K562 (cell line): ENCODE data around the gene LDLRAD1. TPM values are rescaled to one million over a fixed set of nuclear protein-coding genes. Genes with fewer than 3 reads are reported as not detected.
A peak's percentile ranks its signal among the peaks of the same experiment; 100 is the strongest.

Experiments
- ATF6 ChIP-seq: sonication (generic); formaldehyde crosslinking; IDR thresholded peaks from 2 replicates; pipeline ENCODE4 v1.4.0; 2020; ENCODE audit warnings: mild to moderate bottlenecking, missing genetic modification reagents
- DDX20 ChIP-seq: fragments of 450-650 bp; IDR thresholded peaks from 2 replicates; pipeline ENCODE4 v1.6.1; 2016; ENCODE audit warnings: missing genetic modification characterization, low read depth, mild to moderate bottlenecking, missing compliant biosample characterization, moderate library complexity
- DPF2 ChIP-seq: fragments of 450-650 bp; IDR thresholded peaks from 2 replicates; pipeline ENCODE4 v1.6.1; 2016
- GTF2E2 ChIP-seq: fragments of 200-800 bp; sonication (Bioruptor generic); IDR thresholded peaks from 2 replicates; pipeline ENCODE4 v1.6.1; 2016; ENCODE audit warnings: missing genetic modification characterization, missing compliant biosample characterization
- HDGF ChIP-seq: fragments of 450-650 bp; IDR thresholded peaks from 2 replicates; pipeline ENCODE4 v1.6.1; 2016
- KLF16 ChIP-seq: IDR thresholded peaks from 2 replicates; pipeline ENCODE4 v1.6.1; 2016; ENCODE audit warnings: antibody characterized with exemption
- KLF6 ChIP-seq: fragments of 250-450 bp; sonication (Bioruptor Pico); IDR thresholded peaks from 2 replicates; pipeline ENCODE4 v1.4.0; 2020; ENCODE audit warnings: mild to moderate bottlenecking, moderate library complexity, borderline replicate concordance
- MAX ChIP-seq: sonication (generic); formaldehyde crosslinking; IDR thresholded peaks from 2 replicates; pipeline ENCODE4 v1.9.0; 2022; ENCODE audit warnings: mild to moderate bottlenecking, missing genetic modification reagents
- MXD1 ChIP-seq: fragments of 250-450 bp; sonication (Bioruptor Pico); IDR thresholded peaks from 2 replicates; pipeline ENCODE4 v1.8.0; 2021; ENCODE audit warnings: borderline replicate concordance, mild to moderate bottlenecking, moderate library complexity; ENCODE audit not compliant: poor library complexity, severe bottlenecking
- PREB ChIP-seq: sonication (generic); formaldehyde crosslinking; IDR thresholded peaks from 2 replicates; pipeline ENCODE4 v1.8.1; 2023; ENCODE audit warnings: mild to moderate bottlenecking, missing genetic modification reagents
- SREBF1 ChIP-seq: fragments of 150-350 bp; IDR thresholded peaks from 2 replicates; pipeline ENCODE4 v1.6.1; 2014; ENCODE audit warnings: antibody characterized with exemption, low read depth, low read length, borderline replicate concordance
- TAF1 ChIP-seq: IDR thresholded peaks from 2 replicates; pipeline ENCODE4 v1.6.1; 2011; ENCODE audit warnings: mild to moderate bottlenecking, low read length, moderate library complexity; ENCODE audit not compliant: insufficient read depth, control insufficient read depth, severe bottlenecking; ENCODE audit errors: extremely low read depth
- TCF7L2 ChIP-seq: fragments of 150-350 bp; IDR thresholded peaks from 2 replicates; pipeline ENCODE4 v1.6.1; 2016; ENCODE audit warnings: low read depth, mild to moderate bottlenecking, low read length, moderate library complexity
- ZFPM2 ChIP-seq: fragments of 250-450 bp; sonication (Bioruptor Pico); IDR thresholded peaks from 2 replicates; pipeline ENCODE4 v1.5.1; 2022; ENCODE audit warnings: mild to moderate bottlenecking
- ZNF143 ChIP-seq: sonication (generic); formaldehyde crosslinking; IDR thresholded peaks from 2 replicates; pipeline ENCODE4 v1.9.0; 2022; ENCODE audit warnings: mild to moderate bottlenecking, missing genetic modification reagents
- ZNF354B ChIP-seq: fragments of 250-450 bp; sonication (Bioruptor Pico); IDR thresholded peaks from 2 replicates; pipeline ENCODE4 v1.4.0; 2020
- ZNF398 ChIP-seq: fragments of 250-450 bp; sonication (Bioruptor Pico); IDR thresholded peaks from 2 replicates; pipeline ENCODE4 v1.8.0; 2021; ENCODE audit warnings: moderate library complexity, mild to moderate bottlenecking, inconsistent platforms
- polyA plus RNA-seq, 8 experiments: library from polyadenylated mRNA; depleted of rRNA in 4 of 8; stranded (reverse) in 5 of 8; unstranded in 3 of 8; fragments of >200 nt; fragmentation: Nextera tagmentation in 2 of 8; fragmentation: Illumina TruSeq in 1 of 8; extraction: Ambion mirVana in 2 of 8; extraction: Trizol in 1 of 8; gene quantifications; 2 replicates each; pipeline versions ENCODE4 v1.2.1 to v1.2.3, GENCODE V29; 2011 to 2014; ENCODE audit warnings: inconsistent platforms in 1 of 8, missing spikeins in 1 of 8
- total RNA-seq, 7 experiments: library from RNA; depleted of rRNA in 6 of 7; stranded (reverse); fragments of >200 nt in 6 of 7; fragmentation: Illumina TruSeq in 2 of 7; extraction: Trizol in 2 of 7; gene quantifications; 2 replicates each; pipeline versions ENCODE4 v1.2.1 to v1.2.3, GENCODE V29; 2011 to 2021; ENCODE audit warnings: low replicate concordance in 1 of 7
- TF ChIP-seq, protein P1 (sequence below): fragments of 250-450 bp; sonication (Bioruptor Pico); IDR thresholded peaks from 2 replicates; pipeline ENCODE4 v1.8.0; 2022; ENCODE audit warnings: inconsistent platforms
- TF ChIP-seq, protein P2 (sequence below): fragments of 450-650 bp; IDR thresholded peaks from 2 replicates; pipeline ENCODE4 v1.6.1; 2016
- TF ChIP-seq, protein P3 (sequence below): sonication (generic); formaldehyde crosslinking; IDR thresholded peaks from 2 replicates; pipeline ENCODE4 v1.8.0; 2022; ENCODE audit warnings: mild to moderate bottlenecking, missing genetic modification reagents

LDLRAD1 gene
- total and polyA plus RNA-seq, 9 of the 15 experiments (the other 6 are each of a cell fraction or from before 2014, with no cell fraction given), result not detected

- TF ChIP-seq, protein P1, sequence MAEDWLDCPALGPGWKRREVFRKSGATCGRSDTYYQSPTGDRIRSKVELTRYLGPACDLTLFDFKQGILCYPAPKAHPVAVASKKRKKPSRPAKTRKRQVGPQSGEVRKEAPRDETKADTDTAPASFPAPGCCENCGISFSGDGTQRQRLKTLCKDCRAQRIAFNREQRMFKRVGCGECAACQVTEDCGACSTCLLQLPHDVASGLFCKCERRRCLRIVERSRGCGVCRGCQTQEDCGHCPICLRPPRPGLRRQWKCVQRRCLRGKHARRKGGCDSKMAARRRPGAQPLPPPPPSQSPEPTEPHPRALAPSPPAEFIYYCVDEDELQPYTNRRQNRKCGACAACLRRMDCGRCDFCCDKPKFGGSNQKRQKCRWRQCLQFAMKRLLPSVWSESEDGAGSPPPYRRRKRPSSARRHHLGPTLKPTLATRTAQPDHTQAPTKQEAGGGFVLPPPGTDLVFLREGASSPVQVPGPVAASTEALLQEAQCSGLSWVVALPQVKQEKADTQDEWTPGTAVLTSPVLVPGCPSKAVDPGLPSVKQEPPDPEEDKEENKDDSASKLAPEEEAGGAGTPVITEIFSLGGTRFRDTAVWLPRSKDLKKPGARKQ (CRISPR knock-in tag), result no peak
- TF ChIP-seq ZFPM2 (CRISPR knock-in tag) (no peak), DPF2 (no peak), MAX (CRISPR knock-in tag) (no peak), ATF6 (CRISPR knock-in tag) (no peak), HDGF (no peak), TCF7L2 (no peak), SREBF1 (no peak), KLF16 (no peak), ZNF143 (CRISPR knock-in tag) (no peak), GTF2E2 (tag) (no peak), TAF1 (no peak), MXD1 (CRISPR knock-in tag) (no peak), ZNF354B (CRISPR knock-in tag) (no peak), KLF6 (CRISPR knock-in tag) (no peak), ZNF398 (CRISPR knock-in tag) (no peak), DDX20 (tag) (no peak), PREB (CRISPR knock-in tag) (no peak; the same call in 1 of the 2 replicates)
- TF ChIP-seq, protein P2, sequence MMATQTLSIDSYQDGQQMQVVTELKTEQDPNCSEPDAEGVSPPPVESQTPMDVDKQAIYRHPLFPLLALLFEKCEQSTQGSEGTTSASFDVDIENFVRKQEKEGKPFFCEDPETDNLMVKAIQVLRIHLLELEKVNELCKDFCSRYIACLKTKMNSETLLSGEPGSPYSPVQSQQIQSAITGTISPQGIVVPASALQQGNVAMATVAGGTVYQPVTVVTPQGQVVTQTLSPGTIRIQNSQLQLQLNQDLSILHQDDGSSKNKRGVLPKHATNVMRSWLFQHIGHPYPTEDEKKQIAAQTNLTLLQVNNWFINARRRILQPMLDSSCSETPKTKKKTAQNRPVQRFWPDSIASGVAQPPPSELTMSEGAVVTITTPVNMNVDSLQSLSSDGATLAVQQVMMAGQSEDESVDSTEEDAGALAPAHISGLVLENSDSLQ, result peak; percentile 82
- TF ChIP-seq, protein P3, sequence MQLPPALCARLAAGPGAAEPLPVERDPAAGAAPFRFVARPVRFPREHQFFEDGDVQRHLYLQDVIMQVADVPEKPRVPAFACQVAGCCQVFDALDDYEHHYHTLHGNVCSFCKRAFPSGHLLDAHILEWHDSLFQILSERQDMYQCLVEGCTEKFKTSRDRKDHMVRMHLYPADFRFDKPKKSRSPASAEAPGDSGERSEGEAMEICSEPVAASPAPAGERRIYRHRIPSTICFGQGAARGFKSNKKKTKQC (CRISPR knock-in tag), result no peak
Measured at GRCh38 chr1:54052431-54052933, 34.5 kb upstream of the LDLRAD1 start (continued).
